GM19455 (cell line): ENCODE measurements around the gene GRAPL.
"Not testable (repeated sequence)": the region's sequence is repeated elsewhere in the genome, so short reads cannot be mapped to it uniquely, and the experiment has no call there.

ENCODE experiments used
- ATAC-seq: cut with Tn5 transposase; IDR thresholded peaks from one replicate; pipeline ENCODE4 v1.9.1; 2021; ENCODE audit not compliant: unreplicated experiment

GRAPL gene

DNA sequence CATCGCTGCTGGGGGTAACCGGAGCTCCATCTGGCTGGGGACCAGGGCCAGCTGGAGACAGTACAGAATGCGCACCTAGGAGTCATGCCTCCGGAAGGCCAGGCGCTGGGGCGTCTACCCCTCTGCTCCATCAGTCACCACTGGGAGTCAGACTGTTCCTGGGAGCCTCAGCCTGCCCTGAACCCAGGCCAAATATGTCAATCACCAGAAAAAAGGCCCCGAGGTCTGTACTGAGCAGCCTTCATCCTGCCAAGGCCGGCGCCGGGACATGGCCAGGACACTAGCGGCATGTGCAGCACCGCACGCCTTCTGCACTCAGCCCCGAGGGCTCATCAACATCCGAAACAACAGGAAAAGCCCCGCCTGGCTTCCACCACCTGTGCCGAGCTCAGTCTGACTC, 8.7 kb downstream of the GRAPL start:
- not testable (repeated sequence) for ATAC-seq

DNA sequence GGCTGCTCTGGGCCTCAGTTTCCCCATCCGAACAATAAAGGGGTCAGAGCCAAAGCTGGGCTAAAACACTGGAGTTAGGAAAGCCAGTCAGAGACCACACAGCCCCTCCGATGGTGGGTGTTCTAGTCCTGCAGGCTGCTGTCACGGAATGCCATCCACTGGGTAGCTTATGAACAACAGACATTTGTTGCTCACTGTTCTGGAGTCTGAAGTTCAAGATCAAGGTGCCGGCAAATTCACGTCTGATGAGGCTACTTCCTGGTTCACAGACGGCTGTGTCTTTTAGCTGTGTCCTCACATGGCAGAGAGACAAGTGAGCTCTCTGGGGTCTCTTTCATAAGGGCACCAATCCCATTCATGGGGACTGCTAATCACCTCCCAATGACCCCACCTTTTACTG, 9.2 kb downstream of the GRAPL start:
- ATAC-seq: not testable (repeated sequence)

DNA sequence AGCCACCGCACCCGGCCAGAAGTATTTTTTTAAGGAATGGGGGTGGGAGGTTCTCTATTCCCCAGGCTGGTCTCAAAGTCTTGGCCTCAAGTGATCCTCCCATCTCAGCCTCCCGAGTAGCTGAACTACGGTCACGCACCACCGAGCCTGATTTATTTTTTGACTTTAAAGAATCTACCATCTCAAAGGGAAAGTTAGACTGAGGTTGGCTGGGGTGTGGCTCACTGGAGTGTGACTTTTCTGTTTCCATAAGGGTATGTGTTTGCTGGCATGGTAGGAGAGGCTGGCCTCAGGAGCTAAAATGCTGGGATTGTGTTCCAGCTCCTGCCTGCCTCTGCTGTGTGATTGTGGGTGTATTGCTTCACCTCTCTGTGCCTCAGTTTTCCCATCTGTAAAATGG, 10.6 kb downstream of the GRAPL start:
- ATAC-seq: not testable (repeated sequence)

GRCh38 chr17:19141366-19142155, 14.2 kb downstream of the GRAPL start:
- not testable (repeated sequence) for ATAC-seq

DNA sequence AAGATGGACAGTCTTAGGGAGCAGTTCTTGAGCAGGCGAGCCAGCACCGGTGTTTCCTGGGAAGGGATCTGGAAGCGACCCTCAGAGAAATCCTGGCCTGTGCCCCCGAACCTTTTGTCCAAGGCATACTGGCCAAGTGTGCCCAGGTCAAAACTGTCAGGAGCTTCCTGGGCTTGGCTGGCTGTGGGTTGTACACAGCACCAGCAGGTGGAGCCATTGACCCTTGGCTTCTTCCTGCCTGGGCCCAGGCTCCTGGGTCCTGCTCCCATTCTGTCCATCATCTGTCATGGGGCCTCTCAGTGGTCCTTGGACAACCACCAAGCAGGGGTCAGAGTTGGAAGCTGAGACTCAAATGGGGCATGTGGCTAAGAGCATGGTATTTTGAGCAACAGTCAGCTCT, 15.0 kb downstream of the GRAPL start:
- ATAC-seq: not testable (repeated sequence)

- ATAC-seq: not testable (repeated sequence)
Observed at GRCh38 chr17:19143097-19143777, 15.8 kb downstream of the GRAPL start.

- ATAC-seq: not testable (repeated sequence)
Observed at GRCh38 chr17:19144373-19144772, 17.0 kb downstream of the GRAPL start.

GRCh38 chr17:19145471-19145870, 18.1 kb downstream of the GRAPL start:
- ATAC-seq: not testable (repeated sequence)

GRCh38 chr17:19150678-19151615, 23.6 kb downstream of the GRAPL start:
- not testable (repeated sequence) for ATAC-seq

DNA sequence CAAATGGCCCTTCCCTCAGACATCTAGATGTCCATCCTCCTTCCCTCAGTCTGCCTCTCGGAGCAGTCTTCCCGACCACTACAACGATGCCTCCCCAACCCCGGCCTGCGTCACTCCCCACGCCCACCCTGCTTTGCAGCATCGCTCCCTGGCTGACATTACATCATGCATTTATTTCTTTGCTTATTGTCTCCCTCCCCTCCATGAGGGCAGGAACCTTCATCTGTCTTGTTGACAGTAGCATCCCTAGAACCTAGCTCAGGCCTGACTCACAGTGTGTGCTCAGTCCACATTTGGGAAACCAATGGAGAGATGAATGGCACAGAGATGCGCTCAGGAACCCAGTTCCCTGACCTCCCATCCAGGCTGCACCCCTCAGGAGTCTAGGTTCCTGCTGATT, 30.2 kb downstream of the GRAPL start:
- not testable (repeated sequence) for ATAC-seq

DNA sequence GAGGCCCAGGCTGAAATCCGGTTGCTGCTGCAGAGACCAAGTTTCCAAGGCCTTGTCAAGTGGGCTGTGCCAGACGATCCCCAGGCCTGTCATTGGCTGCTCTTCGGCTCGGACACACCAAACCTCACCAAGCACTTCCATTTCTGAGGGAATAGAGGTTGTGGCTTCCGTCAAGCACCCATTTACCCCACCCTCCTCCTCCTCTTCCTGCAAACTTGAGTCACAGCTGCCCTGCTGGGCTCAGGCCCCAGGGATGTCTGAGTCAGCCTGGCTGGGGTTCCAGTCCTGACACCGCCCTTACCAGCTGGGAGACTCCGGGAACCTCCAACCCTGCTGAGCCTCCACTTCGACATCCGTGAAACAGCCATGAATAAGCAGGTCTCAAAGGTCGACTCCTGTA, 31.1 kb downstream of the GRAPL start:
- not testable (repeated sequence) for ATAC-seq

GRCh38 chr17:19158938-19159337, 31.5 kb downstream of the GRAPL start:
- ATAC-seq: not testable (repeated sequence)

DNA sequence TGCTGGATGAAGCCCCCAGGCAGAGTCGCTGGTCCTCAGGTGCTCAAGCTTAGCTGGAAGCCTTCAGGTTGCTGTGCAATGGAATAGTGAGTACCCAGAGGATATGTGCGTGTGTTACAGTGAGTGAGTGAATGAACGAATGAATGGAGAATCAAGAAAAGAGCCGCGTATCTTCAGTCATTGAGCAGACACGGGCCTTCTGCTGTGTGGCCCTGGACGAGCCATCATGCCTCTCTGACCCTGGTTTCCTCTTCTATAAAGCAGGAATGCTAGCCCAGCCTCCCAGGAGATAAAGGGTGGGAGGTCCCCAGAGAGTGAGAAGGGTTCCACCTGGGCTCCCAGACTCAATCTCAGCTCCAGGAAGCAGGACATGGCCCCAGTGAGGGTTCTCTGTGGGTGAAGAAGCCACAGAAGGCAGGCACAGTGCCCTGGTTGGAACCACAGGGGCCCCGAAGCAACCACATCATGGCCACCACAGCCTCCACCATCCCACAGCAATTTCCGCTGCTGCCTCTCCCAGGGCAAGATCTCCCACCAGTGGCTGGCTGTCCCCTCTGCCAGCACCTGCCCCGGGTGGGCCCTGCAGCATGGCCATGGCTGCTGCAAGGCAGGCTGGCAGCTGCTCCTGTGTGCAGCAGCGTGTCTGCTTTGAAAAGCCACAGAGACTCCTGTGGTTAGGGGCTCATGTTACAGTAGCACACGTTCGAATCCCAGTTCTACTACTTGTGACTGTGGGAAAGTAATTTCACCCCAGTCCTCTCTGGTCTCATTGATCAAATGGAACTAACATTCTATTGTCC, 34.1 kb downstream of the GRAPL start:
- ATAC-seq: not testable (repeated sequence)

DNA sequence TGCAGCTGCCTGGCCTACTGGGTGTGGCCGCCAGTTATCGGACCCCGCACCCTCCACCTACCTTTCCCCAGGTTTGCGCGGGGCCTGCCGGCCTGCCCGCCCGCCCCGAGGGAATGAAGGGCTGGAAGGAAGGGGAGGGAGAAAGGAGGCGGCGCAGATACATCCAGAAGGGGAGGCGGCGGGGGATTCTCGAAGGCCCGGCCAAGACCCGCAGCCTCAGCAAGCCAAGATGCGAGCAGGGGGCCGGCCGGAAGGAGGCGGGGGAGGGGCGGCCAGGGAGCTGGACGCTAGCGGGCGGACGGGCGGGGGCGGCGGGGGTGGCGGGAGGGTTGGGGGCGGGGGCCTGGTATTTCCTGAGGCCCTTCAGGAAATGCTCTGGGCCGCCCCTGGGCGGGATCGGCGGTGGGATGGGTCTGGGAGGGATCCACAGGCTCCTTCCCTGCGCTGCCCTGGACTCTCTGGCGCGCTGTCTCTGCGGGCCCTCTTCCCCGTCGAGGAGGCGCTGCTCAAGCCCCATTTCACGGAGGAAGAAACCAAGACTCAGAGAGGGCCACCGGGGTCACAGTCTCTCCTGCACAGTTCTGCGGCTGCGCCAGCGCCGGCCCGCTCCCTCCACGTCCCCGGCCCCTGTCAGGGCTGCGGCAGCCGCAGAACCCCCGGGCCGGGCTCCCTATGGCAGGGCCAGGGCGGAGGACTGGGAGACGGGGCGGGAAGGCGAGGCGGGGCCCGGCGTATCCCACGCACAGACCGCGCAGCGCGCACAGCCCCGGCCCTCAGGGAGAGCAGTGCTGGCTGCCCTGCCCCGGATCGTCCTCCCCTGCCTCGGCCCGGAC, 35.2 kb downstream of the GRAPL start:
- not testable (repeated sequence) for ATAC-seq

DNA sequence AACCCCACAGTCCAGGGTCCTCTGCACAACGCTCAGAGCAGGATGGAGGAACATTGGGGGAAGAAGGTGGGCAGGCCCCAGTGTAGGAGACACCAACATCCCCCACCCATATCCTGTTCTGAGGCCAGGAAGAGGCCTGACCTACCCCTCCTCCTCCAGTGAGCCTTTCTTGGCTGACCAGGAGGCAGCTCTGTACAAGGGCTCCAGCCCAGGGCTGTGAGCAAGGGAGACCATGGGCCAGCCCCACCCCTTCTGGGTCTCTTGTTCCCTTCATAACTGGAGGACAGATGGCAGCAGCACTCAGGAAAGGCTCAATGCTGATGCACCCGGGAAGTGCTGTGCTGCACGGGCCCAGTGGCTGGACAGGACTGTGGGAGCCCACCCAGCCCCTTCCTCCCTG, 47.0 kb downstream of the GRAPL start:
- not testable (repeated sequence) for ATAC-seq

GRCh38 chr17:19175410-19175809, 48.0 kb downstream of the GRAPL start:
- ATAC-seq: not testable (repeated sequence)

DNA sequence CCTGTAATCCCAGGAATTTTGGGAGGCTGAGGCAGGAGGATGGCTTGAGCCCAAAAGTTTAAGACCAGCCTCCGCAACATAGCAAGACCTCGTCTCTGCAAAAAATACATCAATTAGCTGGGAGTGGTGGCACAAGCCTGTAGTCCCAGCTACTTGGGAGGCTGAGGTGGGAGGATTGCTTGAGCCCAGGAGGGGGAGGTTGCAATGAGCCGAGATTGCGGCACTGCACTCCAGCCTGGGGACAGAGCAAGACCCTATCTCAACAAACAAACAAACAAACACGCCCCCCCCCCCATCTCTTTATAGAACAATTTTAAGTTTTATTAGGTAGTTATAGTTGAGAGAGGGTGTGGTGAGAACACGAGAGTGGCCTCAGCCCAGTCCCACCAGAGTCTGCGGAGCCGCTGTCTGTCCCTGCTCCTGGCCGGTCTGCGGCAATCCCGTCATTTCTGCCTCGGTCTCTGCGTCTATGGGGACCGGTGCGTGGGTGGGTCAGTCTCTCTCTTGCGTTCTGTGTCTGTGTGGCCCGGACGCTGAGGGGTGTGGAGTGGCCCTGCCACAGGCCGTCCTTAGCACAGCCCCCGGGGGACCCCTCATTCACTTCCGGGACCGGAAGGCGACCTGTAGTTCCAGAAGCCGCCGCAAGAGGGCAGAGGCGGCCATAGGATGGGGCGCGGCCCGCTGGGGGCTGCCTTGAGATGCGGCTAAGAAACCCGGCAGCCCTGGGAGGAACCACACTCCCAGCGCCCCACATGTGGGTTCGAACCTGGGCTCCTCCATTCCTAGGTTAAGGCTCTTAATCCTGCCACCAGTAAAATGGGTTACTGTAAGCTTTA, 53.9 kb downstream of the GRAPL start:
- ATAC-seq: peak; percentile 76
